GM21526 (cell line): ENCODE results near the gene IRF9.

Experiments
- ATAC-seq: cut with Tn5 transposase; IDR thresholded peaks from one replicate; pipeline ENCODE4 v1.9.1; 2021; ENCODE audit warnings: moderate library complexity; ENCODE audit not compliant: unreplicated experiment, low FRiP score

Gene IRF9

GRCh38 chr14:24160850-24161804 lies at the start of gene IRF9:
TSS of gene IRF9 (plus strand) at chr14:24161265. CDS start at chr14:24162145, 880 bp downstream.
- peak; percentile 61 for ATAC-seq

- no peak for ATAC-seq
These were observed 47.7 kb upstream of the IRF9 start for GRCh38 chr14:24113379-24113800.

GRCh38 chr14:24113801-24114531 lies 47.1 kb upstream of the IRF9 start:
- no peak for ATAC-seq

- ATAC-seq, result peak; percentile 81
These were observed 46.3 kb upstream of the IRF9 start, which contains the start of the genes DCAF11 and NRL for GRCh38 chr14:24114532-24115421. TSS of gene DCAF11 (plus strand) at chr14:24114777. CDS start at chr14:24115595, 818 bp downstream. TSS of gene NRL (minus strand) at chr14:24114949. CDS start at chr14:24082848, 32,101 bp downstream.

- no peak for ATAC-seq
These were observed 45.5 kb upstream of the IRF9 start for GRCh38 chr14:24115422-24116127.

GRCh38 chr14:24116128-24116814 lies 44.8 kb upstream of the IRF9 start:
- no peak for ATAC-seq

- no peak for ATAC-seq
These were observed 43.9 kb upstream of the IRF9 start for GRCh38 chr14:24117179-24117578.

- no peak for ATAC-seq
These were observed 41.4 kb upstream of the IRF9 start for GRCh38 chr14:24119691-24120090.

- no peak for ATAC-seq
These were observed 39.9 kb upstream of the IRF9 start for GRCh38 chr14:24121210-24121609.

GRCh38 chr14:24122416-24122815 lies 38.6 kb upstream of the IRF9 start:
- no peak for ATAC-seq

GRCh38 chr14:24122898-24123297 lies 38.2 kb upstream of the IRF9 start:
- ATAC-seq, result no peak

GRCh38 chr14:24123424-24124417 lies 37.3 kb upstream of the IRF9 start:
- no peak for ATAC-seq

GRCh38 chr14:24126939-24127338 lies 34.1 kb upstream of the IRF9 start:
- no peak for ATAC-seq

- no peak for ATAC-seq
These were observed 33.4 kb upstream of the IRF9 start for GRCh38 chr14:24127673-24128072.

- ATAC-seq, result no peak
These were observed 31.6 kb upstream of the IRF9 start for GRCh38 chr14:24129410-24129998.

GRCh38 chr14:24130380-24130716 lies 30.7 kb upstream of the IRF9 start, which contains the start of gene FITM1:
TSS of gene FITM1 (plus strand) at chr14:24130659. CDS start at chr14:24131564, 905 bp downstream.
- no peak for ATAC-seq

GRCh38 chr14:24130717-24131548 lies 30.1 kb upstream of the IRF9 start:
- ATAC-seq, result no peak
